ENCODE results near the gene IL21R. TPM values are rescaled to one million over a fixed set of nuclear protein-coding genes. Genes with fewer than 3 reads are reported as not detected.

The IL21R gene
- total RNA-seq, 1 experiment from 2014 or later = 3.8 TPM

DNA sequence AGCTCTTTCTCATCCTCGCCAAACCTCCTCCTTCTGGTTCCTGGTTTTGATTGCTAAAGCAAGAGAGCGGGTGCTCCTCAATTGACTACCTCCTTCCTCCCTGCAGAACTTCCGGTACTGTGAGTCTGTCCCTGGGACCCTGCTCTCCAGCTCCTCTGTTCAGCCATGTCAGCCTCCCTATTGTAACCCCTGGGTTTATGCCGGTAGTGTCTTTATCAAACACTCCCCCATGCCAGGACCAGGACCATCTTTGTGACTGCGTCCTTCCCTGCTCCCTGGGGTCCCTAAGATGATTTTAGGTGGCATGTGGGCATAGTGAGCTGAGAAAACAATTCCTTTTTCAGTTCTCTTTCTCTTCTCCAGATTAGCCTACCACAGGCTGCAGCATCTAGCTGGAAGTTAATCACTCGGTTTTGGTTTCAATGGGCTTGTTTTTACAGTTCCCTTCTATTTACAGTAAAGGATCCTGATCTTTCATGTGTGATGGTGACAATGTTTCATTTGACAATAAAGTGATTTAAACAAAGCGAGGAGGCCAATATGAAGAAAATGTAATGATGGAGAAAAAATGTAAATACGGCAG is 27.7 kb upstream of the IL21R start:
- CTCF ChIA-PET = interaction anchor here (0.6 kb wide), 1 partner anchor 205 kb away, joined by 6 read pairs; no protein-coding TSS in a partner anchor
- BruUV-seq (replicated peaks) = no TSS peak

DNA sequence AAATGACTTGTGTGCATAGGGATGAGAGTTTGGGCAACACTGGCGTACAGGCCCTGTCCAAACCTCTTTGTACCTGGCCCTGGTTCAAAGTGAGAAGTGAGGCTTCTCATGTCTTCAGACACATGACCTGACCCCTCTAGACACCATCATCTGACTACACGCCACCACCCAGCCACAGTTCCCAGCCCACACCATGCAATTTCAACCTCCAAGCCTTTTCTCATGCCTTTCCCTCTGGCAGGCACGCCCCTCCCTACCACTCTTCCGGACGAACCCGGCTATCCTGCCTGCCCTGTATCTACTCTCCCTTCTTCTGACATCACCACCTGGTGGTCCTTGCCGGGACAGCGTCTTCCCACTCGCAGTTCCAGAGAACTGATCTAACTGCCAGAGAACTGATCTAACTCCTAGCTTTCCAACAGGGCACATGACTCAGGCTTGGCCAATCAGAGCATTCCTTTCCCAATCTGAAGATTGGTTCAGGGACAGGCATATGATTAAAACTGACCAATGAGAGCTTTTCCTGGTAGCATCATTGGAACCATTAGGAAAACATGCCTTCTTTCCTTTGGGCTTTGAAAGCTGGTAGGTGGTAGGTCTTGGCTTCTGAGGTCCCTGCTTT is 27.1 kb upstream of the IL21R start:
- no peaks in the 10 kb centered on the region for H3K36me3 ChIP-seq (ENCODE audit: low read depth)
- no peaks in the 10 kb centered on the region for H4K20me1 ChIP-seq (ENCODE audit: insufficient read depth)
- no TSS peak for BruUV-seq (replicated peaks)
- POLR2A ChIA-PET (ENCODE audit: unreplicated experiment) = no interaction called here
- no peaks in the 10 kb centered on the region for H3K79me2 ChIP-seq (ENCODE audit: low read depth)
- no peaks in the 10 kb centered on the region for H3K9me3 ChIP-seq (ENCODE audit: insufficient read depth, low read depth)
- H3K27ac ChIP-seq = no peak overlapping the region
- no peak overlapping the region for H3K4me2 ChIP-seq
- no peak overlapping the region for H3K4me3 ChIP-seq
- DNase-seq = peak; percentile 53 to 60
- no peak overlapping the region for H2AFZ ChIP-seq
- TF ChIP-seq, protein P1, sequence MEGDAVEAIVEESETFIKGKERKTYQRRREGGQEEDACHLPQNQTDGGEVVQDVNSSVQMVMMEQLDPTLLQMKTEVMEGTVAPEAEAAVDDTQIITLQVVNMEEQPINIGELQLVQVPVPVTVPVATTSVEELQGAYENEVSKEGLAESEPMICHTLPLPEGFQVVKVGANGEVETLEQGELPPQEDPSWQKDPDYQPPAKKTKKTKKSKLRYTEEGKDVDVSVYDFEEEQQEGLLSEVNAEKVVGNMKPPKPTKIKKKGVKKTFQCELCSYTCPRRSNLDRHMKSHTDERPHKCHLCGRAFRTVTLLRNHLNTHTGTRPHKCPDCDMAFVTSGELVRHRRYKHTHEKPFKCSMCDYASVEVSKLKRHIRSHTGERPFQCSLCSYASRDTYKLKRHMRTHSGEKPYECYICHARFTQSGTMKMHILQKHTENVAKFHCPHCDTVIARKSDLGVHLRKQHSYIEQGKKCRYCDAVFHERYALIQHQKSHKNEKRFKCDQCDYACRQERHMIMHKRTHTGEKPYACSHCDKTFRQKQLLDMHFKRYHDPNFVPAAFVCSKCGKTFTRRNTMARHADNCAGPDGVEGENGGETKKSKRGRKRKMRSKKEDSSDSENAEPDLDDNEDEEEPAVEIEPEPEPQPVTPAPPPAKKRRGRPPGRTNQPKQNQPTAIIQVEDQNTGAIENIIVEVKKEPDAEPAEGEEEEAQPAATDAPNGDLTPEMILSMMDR (conservative IDR thresholded peaks at IDR 0.05) = peak; percentile 67
- TF ChIP-seq EZH2 (IDR thresholded peaks at IDR 0.05; ENCODE audit: low read depth) = no peak
- CTCF ChIA-PET = no interaction called here
- intact Hi-C loops (cut with micrococcal nuclease; ENCODE audit: unreplicated experiment) = no loop called here
- H3F3A ChIP-seq (ENCODE audit: insufficient read depth, low read depth) = 0 out of 2 replicates have a peak, but pooled peaks cover 6% of the 10 kb centered on the region
- H3K9me2 ChIP-seq (ENCODE audit: insufficient read depth) = no peaks in the 10 kb centered on the region
- H3K27me3 ChIP-seq (ENCODE audit: insufficient read depth, low read depth) = peaks cover 15% of the 10 kb centered on the region
- H3K4me1 ChIP-seq (replicated peaks; ENCODE audit: insufficient read depth) = no peaks in the 10 kb centered on the region

More for the DNA sequence above, 27.7 kb upstream of the IL21R start:
- intact Hi-C loops (cut with micrococcal nuclease; ENCODE audit: unreplicated experiment) = no loop called here
- H3K36me3 ChIP-seq (ENCODE audit: low read depth) = no peaks in the 10 kb centered on the region
- no peak overlapping the region for H2AFZ ChIP-seq
- no peak overlapping the region for H3K4me2 ChIP-seq
- TF ChIP-seq EZH2 (IDR thresholded peaks at IDR 0.05; ENCODE audit: low read depth) = no peak
- TF ChIP-seq, protein P1 (conservative IDR thresholded peaks at IDR 0.05) = no peak
- no peaks in the 10 kb centered on the region for H4K20me1 ChIP-seq (ENCODE audit: insufficient read depth)
- no peak overlapping the region for H3K27ac ChIP-seq
- H3K9me2 ChIP-seq (ENCODE audit: insufficient read depth) = no peaks in the 10 kb centered on the region
- H3K79me2 ChIP-seq (ENCODE audit: low read depth) = no peaks in the 10 kb centered on the region
- DNase-seq = no peak
- POLR2A ChIA-PET (ENCODE audit: unreplicated experiment) = no interaction called here
- H3K27me3 ChIP-seq (ENCODE audit: insufficient read depth, low read depth) = peaks cover 11% of the 10 kb centered on the region
- no peak overlapping the region for H3K4me3 ChIP-seq
- no peaks in the 10 kb centered on the region for H3K4me1 ChIP-seq (replicated peaks; ENCODE audit: insufficient read depth)
- H3K9me3 ChIP-seq (ENCODE audit: insufficient read depth, low read depth) = no peaks in the 10 kb centered on the region
- H3F3A ChIP-seq (ENCODE audit: insufficient read depth, low read depth) = 0 out of 2 replicates have a peak, but pooled peaks cover 6% of the 10 kb centered on the region

DNA sequence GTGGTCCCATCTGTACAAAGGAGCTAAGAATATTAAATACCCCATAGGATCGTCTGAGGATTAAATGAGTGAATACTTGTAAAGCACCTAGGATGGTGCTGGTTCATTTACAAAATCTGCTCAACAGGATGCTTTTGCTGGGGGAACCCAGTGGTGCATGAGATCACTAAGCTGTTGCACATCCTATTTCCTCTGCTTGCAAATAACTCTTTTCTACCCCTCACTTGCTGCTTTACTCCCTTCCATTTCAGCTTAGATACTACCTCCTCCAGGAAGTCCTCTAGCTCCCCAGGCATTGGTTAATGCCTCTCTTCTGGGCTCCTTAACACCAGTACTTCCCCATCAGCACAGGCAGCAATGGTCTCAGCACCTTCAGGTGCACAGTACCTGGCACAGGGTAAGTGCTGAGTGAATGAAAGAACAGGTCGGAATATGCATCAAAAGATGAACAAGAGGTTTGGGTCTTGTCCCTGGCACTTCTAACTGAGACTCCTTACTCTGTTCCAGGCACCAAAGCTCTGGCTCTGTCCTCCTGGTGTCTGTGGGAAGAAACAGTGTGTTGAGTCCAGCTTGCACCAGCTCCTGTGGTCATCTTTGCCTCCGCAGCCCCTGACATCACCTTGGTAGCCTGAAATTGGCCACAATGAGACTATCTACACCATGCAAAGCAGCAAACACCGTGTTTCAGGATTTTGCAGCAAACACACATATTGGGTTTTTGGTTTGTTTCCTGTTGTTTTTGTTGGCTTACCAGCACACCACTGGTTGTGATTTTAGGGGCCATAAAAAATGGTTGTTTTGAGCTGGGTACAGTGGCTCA is 24.1 kb upstream of the IL21R start:
- Histone ChIP-seq H3K4me2 (no peak overlapping the region), H3K4me3 (no peak overlapping the region), H4K20me1 (ENCODE audit: insufficient read depth) (no peaks in the 10 kb centered on the region), H3K27me3 (ENCODE audit: insufficient read depth, low read depth) (peaks cover 26% of the 10 kb centered on the region), H2AFZ (no peak overlapping the region), H3K9me3 (ENCODE audit: insufficient read depth, low read depth) (no peaks in the 10 kb centered on the region), H3K27ac (no peak overlapping the region), H3K79me2 (ENCODE audit: low read depth) (no peaks in the 10 kb centered on the region), H3F3A (ENCODE audit: insufficient read depth, low read depth) (0 out of 2 replicates have a peak, but pooled peaks cover 6% of the 10 kb centered on the region), H3K9me2 (ENCODE audit: insufficient read depth) (no peaks in the 10 kb centered on the region), H3K4me1 (replicated peaks; ENCODE audit: insufficient read depth) (no peaks in the 10 kb centered on the region), H3K36me3 (ENCODE audit: low read depth) (no peaks in the 10 kb centered on the region)
- CTCF ChIA-PET = no interaction called here
- DNase-seq = no peak
- POLR2A ChIA-PET (ENCODE audit: unreplicated experiment) = no interaction called here
- no TSS peak for BruUV-seq (replicated peaks)
- intact Hi-C loops (cut with micrococcal nuclease; ENCODE audit: unreplicated experiment) = no loop called here
- no peak for TF ChIP-seq EZH2 (IDR thresholded peaks at IDR 0.05; ENCODE audit: low read depth)
- TF ChIP-seq, protein P1 (conservative IDR thresholded peaks at IDR 0.05) = no peak
